CD8-positive, alpha-beta memory T cell (primary cell): ENCODE measurements around the gene CELA1. TPM values are rescaled to one million over a fixed set of nuclear protein-coding genes. Genes with fewer than 3 reads are reported as not detected.

Experiments
- CTCF ChIA-PET: fragments of 350-600 bp; sonication (Branson Sonifier 250); formaldehyde crosslinking; loops from one replicate; lab custom pipeline; 2021; ENCODE audit warnings: antibody characterized with exemption; lab: Charles Lee
- POLR2A ChIA-PET: fragments of 350-600 bp; sonication (Branson Sonifier 250); formaldehyde crosslinking; loops from one replicate; lab custom pipeline; 2021; ENCODE audit warnings: antibody characterized with exemption; lab: Charles Lee
- DNase-seq, 5 donors: peaks; one replicate each; pipeline versions ENCODE4 v3.0.0 to v3.0.0-alpha.2; 2020 to 2022; ENCODE audit warnings: mixed read lengths in 1 of 5
- H3K27ac ChIP-seq: one replicate; pipeline ENCODE4 v1.7.0; 2013; ENCODE audit warnings: low read depth, mild to moderate bottlenecking, low read length, moderate library complexity
- H3K27me3 ChIP-seq: 2 replicates; pipeline ENCODE4 v1.7.0; 2013; ENCODE audit warnings: low read length, mild to moderate bottlenecking; ENCODE audit not compliant: insufficient read depth, poor library complexity, severe bottlenecking
- H3K36me3 ChIP-seq: 2 replicates; pipeline ENCODE4 v1.7.0; 2013; ENCODE audit warnings: mild to moderate bottlenecking, low read length, moderate library complexity; ENCODE audit not compliant: insufficient read depth
- H3K4me1 ChIP-seq: 2 replicates; pipeline ENCODE4 v1.7.0; 2013; ENCODE audit warnings: mild to moderate bottlenecking, low read length, moderate library complexity; ENCODE audit not compliant: insufficient read depth
- H3K4me3 ChIP-seq: 2 replicates; pipeline ENCODE4 v1.7.0; 2013; ENCODE audit warnings: mild to moderate bottlenecking, low read length
- H3K9me3 ChIP-seq: 2 replicates; pipeline ENCODE4 v1.7.0; 2013; ENCODE audit warnings: mild to moderate bottlenecking, low read length
- H3K27ac Mint-ChIP-seq, 8 donors: one replicate each; pipeline ENCODE4 v1.8.0; 2020 to 2021; ENCODE audit warnings: mixed read lengths in 8 of 8, mild to moderate bottlenecking in 6 of 8, inconsistent platforms in 3 of 8, moderate library complexity in 3 of 8
- H3K27me3 Mint-ChIP-seq, 2 donors: one replicate each; pipeline ENCODE4 v1.8.0; 2020 to 2021; ENCODE audit warnings: mixed read lengths in 2 of 2, mild to moderate bottlenecking in 1 of 2, moderate library complexity in 1 of 2
- H3K36me3 Mint-ChIP-seq, 3 donors: one replicate each; pipeline ENCODE4 v1.8.0; 2020 to 2021; ENCODE audit warnings: mixed read lengths in 3 of 3, inconsistent platforms in 1 of 3, mild to moderate bottlenecking in 1 of 3
- H3K4me1 Mint-ChIP-seq, 3 donors: one replicate each; pipeline ENCODE4 v1.8.0; 2020 to 2021; ENCODE audit warnings: mixed read lengths in 3 of 3, inconsistent platforms in 1 of 3, mild to moderate bottlenecking in 1 of 3
- H3K4me3 Mint-ChIP-seq, 7 donors: one replicate each; pipeline ENCODE4 v1.8.0; 2020 to 2021; ENCODE audit warnings: mixed read lengths in 7 of 7, mild to moderate bottlenecking in 6 of 7, moderate library complexity in 4 of 7, inconsistent platforms in 2 of 7
- H3K9me3 Mint-ChIP-seq, 5 donors: one replicate each; pipeline ENCODE4 v1.8.0; 2020 to 2022; ENCODE audit warnings: mixed read lengths in 5 of 5, mild to moderate bottlenecking in 3 of 5, moderate library complexity in 2 of 5, inconsistent platforms in 1 of 5
- polyA plus RNA-seq: library from polyadenylated mRNA; unstranded; fragments of 300-500 nt; fragmentation: Illumina TruSeq; gene quantifications from one replicate; pipeline ENCODE4 v1.2.3, GENCODE V29; 2021
- total RNA-seq, 2 experiments: library from RNA; stranded (reverse); gene quantifications; one replicate each; pipeline ENCODE4 v1.2.3, GENCODE V29; 2021

Gene CELA1
- total and polyA plus RNA-seq, 3 experiments from 2014 or later: 0.71 TPM; not detected in 2

- Mint-ChIP-seq H3K9me3 (no peaks in the 10 kb centered on the region), H3K27me3 (no peaks in the 10 kb centered on the region), H3K36me3 (peaks cover 0 to 46% (median 11%) of the 10 kb centered on the region in 3 donors), H3K27ac (peak overlapping the region in 1 of 8 donors; percentile 29), H3K4me3 (no peak overlapping the region), H3K4me1 (peaks cover 5 to 9% (median 7%) of the 10 kb centered on the region in 3 donors)
- Histone ChIP-seq H3K27ac (no peak overlapping the region), H3K4me1 (peaks cover 6% of the 10 kb centered on the region), H3K36me3 (no peaks in the 10 kb centered on the region), H3K9me3 (no peaks in the 10 kb centered on the region), H3K4me3 (no peak overlapping the region), H3K27me3 (no peaks in the 10 kb centered on the region)
- ChIA-PET CTCF (interaction anchor here (1.0 kb wide), 1 partner anchor 22 kb away, joined by 5 read pairs; no protein-coding TSS in a partner anchor), POLR2A (no interaction called here)
- no peak for DNase-seq
Measured at GRCh38 chr12:51362747-51363342, 16.4 kb upstream of the CELA1 start.

GRCh38 chr12:51362307-51362706 is 15.8 kb upstream of the CELA1 start:
- no peak overlapping the region for H3K4me3 ChIP-seq
- no peaks in the 10 kb centered on the region for H3K27me3 ChIP-seq
- H3K9me3 ChIP-seq: no peaks in the 10 kb centered on the region
- Mint-ChIP-seq H3K4me3 (no peak overlapping the region), H3K36me3 (peaks cover 0 to 48% (median 11%) of the 10 kb centered on the region in 3 donors), H3K27me3 (no peaks in the 10 kb centered on the region), H3K9me3 (no peaks in the 10 kb centered on the region), H3K27ac (peak overlapping the region in 1 of 8 donors; percentile 83), H3K4me1 (peaks cover 0 to 4% (median 2%) of the 10 kb centered on the region in 3 donors)
- H3K4me1 ChIP-seq: peaks cover under 1% of the 10 kb centered on the region
- DNase-seq: no peak
- ChIA-PET CTCF (interaction anchor here (1.0 kb wide), 1 partner anchor 21 kb away, joined by 5 read pairs; no protein-coding TSS in a partner anchor), POLR2A (no interaction called here)
- no peaks in the 10 kb centered on the region for H3K36me3 ChIP-seq
- H3K27ac ChIP-seq: no peak overlapping the region

GRCh38 chr12:51361161-51362016 is 14.9 kb upstream of the CELA1 start:
- Histone ChIP-seq H3K9me3 (no peaks in the 10 kb centered on the region), H3K27me3 (no peaks in the 10 kb centered on the region), H3K27ac (no peak overlapping the region), H3K36me3 (no peaks in the 10 kb centered on the region), H3K4me1 (no peaks in the 10 kb centered on the region), H3K4me3 (no peak overlapping the region)
- Mint-ChIP-seq H3K27ac (peak overlapping the region in 5 of 8 donors; percentile 12 to 45 (median 33)), H3K9me3 (no peaks in the 10 kb centered on the region), H3K4me3 (no peak overlapping the region), H3K4me1 (peaks cover 0 to 2% (median 0%) of the 10 kb centered on the region in 3 donors), H3K27me3 (no peaks in the 10 kb centered on the region), H3K36me3 (peaks cover 0 to 52% (median 11%) of the 10 kb centered on the region in 3 donors)
- POLR2A ChIA-PET: no interaction called here
- DNase-seq: no peak
- CTCF ChIA-PET: no interaction called here

GRCh38 chr12:51360315-51360714 is 13.8 kb upstream of the CELA1 start:
- no peaks in the 10 kb centered on the region for H3K4me1 ChIP-seq
- no peak overlapping the region for H3K27ac ChIP-seq
- H3K27me3 ChIP-seq: no peaks in the 10 kb centered on the region
- Mint-ChIP-seq H3K27me3 (no peaks in the 10 kb centered on the region), H3K27ac (peak overlapping the region in 4 of 8 donors; percentile 4 to 56 (median 34)), H3K9me3 (no peaks in the 10 kb centered on the region), H3K4me1 (peaks cover 0 to 2% (median 0%) of the 10 kb centered on the region in 3 donors), H3K4me3 (no peak overlapping the region), H3K36me3 (peaks cover 0 to 55% (median 11%) of the 10 kb centered on the region in 3 donors)
- ChIA-PET CTCF (interaction anchor here (1.0 to 1.7 kb wide), 2 partner anchors 9 to 19 kb away, joined by 4 to 6 read pairs; no protein-coding TSS in a partner anchor), POLR2A (no interaction called here)
- no peaks in the 10 kb centered on the region for H3K36me3 ChIP-seq
- no peak overlapping the region for H3K4me3 ChIP-seq
- H3K9me3 ChIP-seq: no peaks in the 10 kb centered on the region
- no peak for DNase-seq

- CTCF ChIA-PET: interaction anchor here (1.0 to 1.7 kb wide), 2 partner anchors 9 to 19 kb away, joined by 4 to 6 read pairs; no protein-coding TSS in a partner anchor
- Mint-ChIP-seq H3K27me3 (no peaks in the 10 kb centered on the region), H3K4me3 (no peak overlapping the region), H3K36me3 (peaks cover 0 to 59% (median 11%) of the 10 kb centered on the region in 3 donors), H3K4me1 (peaks cover 0 to 2% (median 0%) of the 10 kb centered on the region in 3 donors), H3K27ac (peak overlapping the region in 4 of 8 donors; percentile 38 to 64 (median 46)), H3K9me3 (no peaks in the 10 kb centered on the region)
- no peak overlapping the region for H3K27ac ChIP-seq
- H3K4me1 ChIP-seq: no peaks in the 10 kb centered on the region
- H3K9me3 ChIP-seq: no peaks in the 10 kb centered on the region
- no peak overlapping the region for H3K4me3 ChIP-seq
- no peaks in the 10 kb centered on the region for H3K27me3 ChIP-seq
- no peak for DNase-seq
- POLR2A ChIA-PET: no interaction called here
- no peaks in the 10 kb centered on the region for H3K36me3 ChIP-seq
Measured at GRCh38 chr12:51359851-51360250, 13.4 kb upstream of the CELA1 start.

- DNase-seq: no peak
- Histone ChIP-seq H3K36me3 (no peaks in the 10 kb centered on the region), H3K27ac (no peak overlapping the region), H3K9me3 (no peaks in the 10 kb centered on the region), H3K4me1 (no peaks in the 10 kb centered on the region), H3K27me3 (no peaks in the 10 kb centered on the region), H3K4me3 (no peak overlapping the region)
- ChIA-PET CTCF (no interaction called here), POLR2A (no interaction called here)
- peaks cover 0 to 57% (median 11%) of the 10 kb centered on the region in 3 donors for H3K36me3 Mint-ChIP-seq
- no peaks in the 10 kb centered on the region for H3K9me3 Mint-ChIP-seq
- no peak overlapping the region for H3K4me3 Mint-ChIP-seq
- H3K27me3 Mint-ChIP-seq: no peaks in the 10 kb centered on the region
- H3K4me1 Mint-ChIP-seq: peaks cover 0 to 2% (median 0%) of the 10 kb centered on the region in 3 donors
- peak overlapping the region in 1 of 8 donors; percentile 47 for H3K27ac Mint-ChIP-seq
Measured at GRCh38 chr12:51358496-51358895, 12.0 kb upstream of the CELA1 start.

- no peak overlapping the region for H3K4me3 ChIP-seq
- DNase-seq: no peak
- no peaks in the 10 kb centered on the region for H3K27me3 Mint-ChIP-seq
- peaks cover 0 to 2% (median 0%) of the 10 kb centered on the region in 3 donors for H3K4me1 Mint-ChIP-seq
- ChIA-PET CTCF (interaction anchor here (1.4 kb wide), 1 partner anchor 16 kb away, joined by 3 read pairs; no protein-coding TSS in a partner anchor), POLR2A (no interaction called here)
- H3K36me3 Mint-ChIP-seq: peaks cover 0 to 53% (median 8%) of the 10 kb centered on the region in 3 donors
- peak overlapping the region in 1 of 8 donors; percentile 43 for H3K27ac Mint-ChIP-seq
- no peaks in the 10 kb centered on the region for H3K9me3 ChIP-seq
- no peak overlapping the region for H3K4me3 Mint-ChIP-seq
- no peak overlapping the region for H3K27ac ChIP-seq
- H3K36me3 ChIP-seq: no peaks in the 10 kb centered on the region
- no peaks in the 10 kb centered on the region for H3K4me1 ChIP-seq
- no peaks in the 10 kb centered on the region for H3K27me3 ChIP-seq
- H3K9me3 Mint-ChIP-seq: no peaks in the 10 kb centered on the region
Measured at GRCh38 chr12:51357374-51358047, 11.0 kb upstream of the CELA1 start.
